HFFc6 (cell line): ENCODE results near the gene FARS2. TPM values are rescaled to one million over a fixed set of nuclear protein-coding genes. Genes with fewer than 3 reads are reported as not detected.

ENCODE experiments used
- DNase-seq: peaks from one replicate; pipeline ENCODE4 v3.0.0-alpha.2; 2018
- H3K27ac Mint-ChIP-seq: 2 replicates; pipeline ENCODE4 v1.8.0; 2020; ENCODE audit warnings: mild to moderate bottlenecking, mixed read lengths
- H3K27me3 Mint-ChIP-seq: 2 replicates; pipeline ENCODE4 v1.8.0; 2021; ENCODE audit warnings: mild to moderate bottlenecking, moderate library complexity, mixed read lengths; ENCODE audit not compliant: insufficient read depth
- H3K36me3 Mint-ChIP-seq: 2 replicates; pipeline ENCODE4 v1.8.0; 2021; ENCODE audit warnings: low read depth, mixed read lengths
- H3K4me1 Mint-ChIP-seq: 2 replicates; pipeline ENCODE4 v1.8.0; 2020; ENCODE audit warnings: low read depth, mixed read lengths
- H3K4me3 Mint-ChIP-seq: 2 replicates; pipeline ENCODE4 v1.8.0; 2020; ENCODE audit warnings: mild to moderate bottlenecking, moderate library complexity, mixed read lengths
- H3K9me3 Mint-ChIP-seq: 2 replicates; pipeline ENCODE4 v1.8.0; 2020; ENCODE audit warnings: mild to moderate bottlenecking, mixed read lengths
- CTCF ChIP-seq: fragments of 200-600 bp; sonication (generic); IDR thresholded peaks from 2 replicates; pipeline ENCODE4 v1.5.0; 2021; ENCODE audit warnings: antibody characterized with exemption, mild to moderate bottlenecking
- total RNA-seq, 6 experiments: library from RNA; stranded (reverse); fragmentation: NEBNext Ultra II Directional; extraction: Animal tissue kit (Norgen Biotek cat#: 25700); gene quantifications; 2 replicates in 1 of 6; 3 replicates in 5 of 6; pipeline ENCODE4 v1.2.3, GENCODE V29; 2021

FARS2 gene
- total RNA-seq, 6 experiments from 2014 or later: 11.5 to 16.4 (median 13.1) TPM

- DNase-seq: no peak
- TF ChIP-seq CTCF: no peak
- Mint-ChIP-seq H3K27ac (no peak overlapping the region), H3K9me3 (no peaks in the 10 kb centered on the region), H3K4me1 (no peaks in the 10 kb centered on the region), H3K36me3 (no peaks in the 10 kb centered on the region), H3K4me3 (no peak overlapping the region), H3K27me3 (no peaks in the 10 kb centered on the region; the same call in 1 of the 2 replicates)
These were observed 474.9 kb downstream of the FARS2 start for GRCh38 chr6:5736016-5736738.

- DNase-seq: no peak
- H3K4me1 Mint-ChIP-seq: no peaks in the 10 kb centered on the region
- no peaks in the 10 kb centered on the region for H3K9me3 Mint-ChIP-seq
- H3K27me3 Mint-ChIP-seq: no peaks in the 10 kb centered on the region; the same call in 1 of the 2 replicates
- H3K4me3 Mint-ChIP-seq: no peak overlapping the region
- H3K36me3 Mint-ChIP-seq: no peaks in the 10 kb centered on the region
- no peak overlapping the region for H3K27ac Mint-ChIP-seq
- no peak for TF ChIP-seq CTCF
These were observed 476.1 kb downstream of the FARS2 start for GRCh38 chr6:5737460-5737859.

GRCh38 chr6:5738211-5738610, 476.9 kb downstream of the FARS2 start:
- Mint-ChIP-seq H3K27ac (no peak overlapping the region), H3K9me3 (no peaks in the 10 kb centered on the region), H3K4me3 (no peak overlapping the region), H3K27me3 (no peaks in the 10 kb centered on the region; the same call in 1 of the 2 replicates), H3K4me1 (no peaks in the 10 kb centered on the region; the same call in 1 of the 2 replicates), H3K36me3 (no peaks in the 10 kb centered on the region)
- TF ChIP-seq CTCF: no peak
- no peak for DNase-seq

GRCh38 chr6:5744497-5744896, 483.2 kb downstream of the FARS2 start:
- Mint-ChIP-seq H3K4me1 (peaks cover 16% of the 10 kb centered on the region), H3K36me3 (no peaks in the 10 kb centered on the region), H3K27me3 (peaks cover 3% of the 10 kb centered on the region; the same call in 1 of the 2 replicates), H3K9me3 (no peaks in the 10 kb centered on the region), H3K27ac (no peak overlapping the region), H3K4me3 (no peak overlapping the region)
- DNase-seq: no peak
- TF ChIP-seq CTCF: no peak

- DNase-seq: no peak
- TF ChIP-seq CTCF: no peak
- Mint-ChIP-seq H3K36me3 (no peaks in the 10 kb centered on the region), H3K27ac (no peak overlapping the region), H3K4me3 (no peak overlapping the region), H3K27me3 (peaks cover 4% of the 10 kb centered on the region), H3K4me1 (peaks cover 21% of the 10 kb centered on the region), H3K9me3 (no peaks in the 10 kb centered on the region)
These were observed 483.8 kb downstream of the FARS2 start for GRCh38 chr6:5745081-5745480.
